GM19452 (cell line): Measurements from ENCODE around the gene MORN1.
"Not testable (repeated sequence)": the region's sequence is repeated elsewhere in the genome, so short reads cannot be mapped to it uniquely, and the experiment has no call there.

ENCODE experiments used
- ATAC-seq: cut with Tn5 transposase; IDR thresholded peaks from one replicate; pipeline ENCODE4 v1.9.1; 2021; ENCODE audit not compliant: unreplicated experiment

Gene MORN1

DNA sequence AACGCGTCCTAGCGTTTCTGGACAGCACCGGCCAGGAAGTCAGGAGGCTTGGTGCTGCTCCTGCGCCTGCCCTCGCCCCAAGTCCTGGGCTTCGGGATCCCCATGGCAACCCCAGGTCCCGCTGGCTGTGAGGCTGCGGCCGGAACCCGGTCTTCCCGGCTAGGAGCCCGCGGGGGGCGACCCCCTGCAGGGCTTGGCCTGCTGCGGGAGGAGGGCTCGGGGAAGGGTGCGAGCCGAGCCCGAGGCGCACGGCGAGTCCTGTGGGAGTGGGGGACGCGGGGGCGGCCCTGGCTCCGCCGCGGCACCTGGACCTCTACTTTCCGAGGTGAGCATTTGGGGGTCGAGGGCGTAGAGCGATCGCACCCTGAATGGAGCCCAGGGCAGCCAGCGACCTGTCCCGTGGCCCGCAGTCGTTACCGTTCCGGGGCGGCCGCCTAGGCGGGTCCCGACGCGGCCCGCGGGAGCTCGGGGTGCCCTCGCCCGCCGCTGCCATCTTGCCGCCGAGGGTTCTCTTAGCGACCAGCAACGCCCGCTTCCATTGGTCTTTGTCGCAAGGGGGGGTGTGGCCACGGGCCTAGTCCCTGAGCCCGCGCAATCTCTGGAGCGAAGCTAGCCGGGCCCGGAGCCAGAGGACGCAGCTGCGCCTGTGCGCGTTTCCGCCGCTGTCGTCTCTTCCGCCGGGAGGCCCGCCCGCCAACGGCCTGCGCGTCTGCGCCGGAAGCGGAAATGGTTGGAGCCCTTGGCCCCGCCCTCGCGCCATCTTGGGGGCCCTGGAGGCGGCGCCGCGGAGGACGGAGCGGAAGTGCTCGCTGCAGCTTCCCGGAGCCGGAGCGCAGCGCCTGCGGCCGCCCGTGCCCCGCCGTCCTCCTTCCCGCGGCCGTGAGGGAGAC is at the start of gene MORN1, which contains the start of gene RER1:
TSS of gene MORN1 (minus strand) at position 514 of the 890 bp plus-strand sequence. CDS start at position 493, 21 bp downstream.
TSS of gene RER1 (plus strand) at position 801 of the 890 bp plus-strand sequence. CDS start 3,950 bp downstream, outside the sequence.
- peak; percentile 83 for ATAC-seq

DNA sequence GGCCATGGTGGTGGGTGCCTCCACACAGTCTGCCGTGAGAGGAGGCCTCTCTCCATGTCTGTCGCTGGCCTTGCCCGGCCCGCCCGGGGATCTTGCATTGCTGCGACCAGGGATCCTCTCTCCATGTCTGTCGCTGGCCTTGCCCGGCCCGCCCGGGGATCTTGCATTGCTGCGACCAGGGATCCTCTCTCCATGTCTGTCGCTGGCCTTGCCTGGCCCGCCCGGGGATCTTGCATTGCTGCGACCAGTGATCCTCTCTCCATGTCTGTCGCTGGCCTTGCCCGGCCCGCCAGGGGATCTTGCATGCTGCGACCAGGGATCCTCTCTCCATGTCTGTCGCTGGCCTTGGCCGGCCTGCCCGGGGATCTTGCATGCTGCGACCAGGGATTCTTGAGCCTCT is 49.0 kb upstream of the MORN1 start:
- not testable (repeated sequence) for ATAC-seq

DNA sequence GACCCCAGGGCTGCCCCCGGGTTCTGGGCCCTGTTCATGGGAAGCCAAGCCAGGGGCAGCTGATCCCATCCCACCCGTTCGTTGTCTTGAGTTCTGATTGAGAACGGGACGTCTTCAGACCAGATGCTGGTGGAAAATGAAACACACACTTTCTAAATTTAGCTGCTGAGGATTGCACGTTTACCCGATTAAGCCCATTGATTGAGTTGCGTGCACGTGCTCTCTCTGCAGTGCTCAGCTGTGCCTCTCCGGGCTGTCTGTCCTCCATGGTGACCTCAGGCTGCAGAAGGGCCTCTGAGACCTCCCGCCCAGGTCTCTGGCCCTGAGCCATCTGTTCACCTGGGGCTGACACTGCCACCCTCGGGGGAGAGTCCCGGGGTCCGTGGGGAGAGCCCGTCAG is 48.0 kb upstream of the MORN1 start:
- ATAC-seq: no peak

DNA sequence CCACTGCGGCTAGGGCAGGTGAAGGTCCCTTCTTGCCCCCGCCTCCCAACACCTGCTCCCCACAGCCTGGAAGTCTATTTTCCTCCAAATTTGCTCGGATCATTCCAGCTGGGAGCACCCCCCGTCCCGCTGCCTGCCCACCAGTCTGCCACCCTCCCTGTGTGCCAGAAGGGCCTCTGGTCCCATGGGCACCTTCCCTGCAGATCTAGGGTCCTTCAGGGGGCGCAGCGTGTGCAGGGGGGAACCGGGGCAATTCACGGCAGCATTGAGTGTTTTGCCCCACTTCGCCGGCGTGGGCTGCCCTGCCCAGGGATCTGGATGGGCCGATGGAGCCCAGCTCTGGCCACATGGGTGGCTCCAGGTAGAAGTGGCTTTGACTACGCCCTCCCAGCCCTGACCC is 47.3 kb upstream of the MORN1 start:
- no peak for ATAC-seq

DNA sequence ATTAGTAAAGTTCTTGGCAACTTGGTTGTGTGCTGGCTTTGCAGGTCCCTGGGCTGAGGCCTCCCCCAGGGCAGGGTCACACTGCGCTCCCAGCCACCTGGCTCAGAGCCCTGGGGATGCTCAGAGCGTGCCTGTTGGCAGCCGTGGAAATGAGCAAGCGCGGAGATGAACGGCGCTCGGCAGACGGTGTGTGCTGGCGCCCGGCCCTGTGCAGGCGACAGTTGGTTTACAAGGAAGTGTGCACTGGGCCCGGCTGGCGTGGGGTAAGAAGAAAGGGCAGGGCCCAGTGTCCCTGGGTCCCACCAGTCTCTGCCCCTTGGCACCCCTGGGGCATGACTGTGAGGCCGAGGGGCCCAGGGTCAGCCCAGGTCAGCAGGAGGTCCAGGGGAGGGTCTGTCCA is 46.7 kb upstream of the MORN1 start:
- no peak for ATAC-seq

DNA sequence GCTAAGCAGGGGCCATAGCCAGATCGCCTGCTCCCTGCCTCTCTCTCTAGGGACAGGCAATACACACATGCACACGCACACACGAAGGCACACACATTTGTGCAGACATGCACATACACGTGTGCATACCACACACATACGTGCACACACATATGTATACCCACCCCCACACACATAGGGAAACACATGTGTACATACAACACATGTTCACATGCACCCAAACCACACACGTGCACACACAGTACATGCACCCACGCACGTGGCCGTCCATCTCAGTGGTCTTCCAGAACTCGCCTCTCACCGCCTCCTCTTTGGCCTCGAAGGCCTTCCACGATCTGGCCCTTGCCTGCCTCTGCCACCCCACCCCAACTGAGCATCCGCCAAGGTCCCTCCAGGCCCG is 46.3 kb upstream of the MORN1 start:
- ATAC-seq: no peak

DNA sequence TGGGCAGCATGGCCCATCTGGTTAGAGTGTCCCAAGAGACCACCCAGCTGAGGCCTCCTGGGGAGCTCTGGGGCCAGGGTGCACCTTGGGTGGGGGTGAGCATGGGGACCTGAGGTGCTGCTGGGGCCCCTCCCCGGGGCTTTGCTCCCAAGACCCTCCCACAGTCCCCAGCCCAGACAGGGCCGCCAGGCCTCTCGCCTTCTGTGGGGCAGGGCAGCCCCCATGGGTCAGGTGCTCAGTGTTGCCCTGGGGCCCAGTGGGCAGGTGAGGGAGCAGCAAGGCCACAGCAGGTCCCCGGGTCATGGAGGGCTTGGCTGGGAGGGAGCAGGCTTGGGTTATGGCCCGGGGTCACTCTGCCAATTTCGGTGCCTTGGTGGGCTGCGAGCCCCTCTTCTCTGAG is 45.5 kb upstream of the MORN1 start:
- no peak for ATAC-seq

DNA sequence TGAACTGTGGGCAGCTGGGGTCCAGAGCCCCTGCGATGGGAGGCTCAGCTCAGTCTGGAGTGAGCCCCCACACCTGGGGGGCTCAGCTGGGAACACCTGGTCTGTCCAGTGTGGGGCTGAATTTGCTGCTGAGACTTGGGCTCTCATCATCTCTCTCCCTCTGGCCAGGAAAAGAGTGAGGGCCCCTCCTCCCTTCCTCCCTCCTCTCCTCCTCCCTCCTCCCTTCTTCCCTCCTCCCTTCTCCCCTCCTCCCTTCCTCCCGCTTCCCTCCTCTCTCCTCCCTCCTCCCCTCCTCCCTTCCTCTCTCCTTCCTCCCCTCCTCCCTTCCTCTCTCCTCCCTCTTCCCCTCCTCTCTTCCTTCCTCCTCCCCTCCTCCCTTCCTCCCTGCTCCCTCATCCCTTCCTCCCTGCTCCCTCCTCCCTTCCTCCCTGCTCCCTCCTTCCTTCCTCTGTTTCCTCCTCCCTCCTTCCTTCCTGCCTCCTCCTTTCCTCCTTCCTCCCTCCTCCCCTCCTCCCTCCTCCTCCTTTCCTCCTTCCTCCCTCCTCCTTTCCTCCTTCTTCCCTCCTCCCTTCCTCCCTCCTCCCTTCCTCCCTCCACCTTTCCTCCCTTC is 44.5 kb upstream of the MORN1 start:
- no peak for ATAC-seq

DNA sequence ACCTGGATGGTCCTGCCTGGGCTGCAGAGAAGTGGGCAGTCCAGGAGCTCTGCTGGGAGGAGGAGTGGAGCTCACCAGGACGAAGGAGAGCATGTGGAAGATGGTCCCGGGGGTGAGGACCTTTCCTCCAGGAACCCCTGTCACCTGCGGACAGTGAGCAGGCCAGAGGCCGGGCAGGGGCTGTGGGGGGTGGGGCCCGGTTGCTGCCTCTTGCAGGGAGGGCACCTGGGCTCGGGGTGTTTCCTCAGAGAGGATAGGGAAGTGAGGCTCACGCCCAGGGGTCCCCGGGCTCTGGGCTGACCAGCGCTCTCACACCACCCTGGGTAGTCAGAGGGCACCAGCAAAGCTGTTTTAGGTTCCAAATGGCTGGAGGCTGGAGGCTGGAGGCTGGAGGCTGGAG is 43.7 kb upstream of the MORN1 start:
- ATAC-seq: no peak

DNA sequence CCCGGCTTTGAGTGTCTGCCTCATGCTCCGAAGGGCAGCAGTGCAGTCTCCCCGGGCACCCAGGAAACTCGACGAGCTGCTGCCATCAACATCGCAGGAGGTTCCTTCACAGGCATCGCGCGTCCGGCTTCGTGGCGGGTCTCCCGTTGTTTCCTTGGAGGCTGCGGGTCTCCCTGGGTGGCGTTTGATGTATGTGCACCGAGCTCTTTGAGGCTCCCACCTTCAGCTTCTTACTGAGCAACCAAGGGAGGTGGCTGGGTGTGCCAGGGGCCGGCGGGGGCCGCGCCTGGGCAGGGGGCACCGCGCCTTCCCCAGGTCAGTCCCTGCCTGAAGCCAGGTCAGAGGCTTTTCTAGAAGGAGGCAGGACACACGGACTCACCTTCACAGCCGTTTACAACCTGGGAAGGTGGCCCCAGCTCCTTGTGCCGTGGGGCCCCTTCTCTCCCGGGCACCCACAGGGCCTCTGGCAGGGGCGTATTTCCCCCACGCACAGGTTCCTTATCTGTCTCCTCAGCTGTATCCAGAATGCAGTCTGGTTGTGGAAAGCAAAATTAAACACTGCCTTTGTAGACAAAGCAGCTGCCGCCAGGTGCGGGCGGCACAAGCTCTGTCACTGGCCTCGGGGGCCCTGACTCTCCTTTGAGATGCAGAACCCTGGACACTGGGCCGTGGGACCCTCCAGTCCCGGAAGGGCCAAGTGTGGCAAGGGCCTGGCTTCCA is 42.7 kb upstream of the MORN1 start:
- ATAC-seq: no peak

DNA sequence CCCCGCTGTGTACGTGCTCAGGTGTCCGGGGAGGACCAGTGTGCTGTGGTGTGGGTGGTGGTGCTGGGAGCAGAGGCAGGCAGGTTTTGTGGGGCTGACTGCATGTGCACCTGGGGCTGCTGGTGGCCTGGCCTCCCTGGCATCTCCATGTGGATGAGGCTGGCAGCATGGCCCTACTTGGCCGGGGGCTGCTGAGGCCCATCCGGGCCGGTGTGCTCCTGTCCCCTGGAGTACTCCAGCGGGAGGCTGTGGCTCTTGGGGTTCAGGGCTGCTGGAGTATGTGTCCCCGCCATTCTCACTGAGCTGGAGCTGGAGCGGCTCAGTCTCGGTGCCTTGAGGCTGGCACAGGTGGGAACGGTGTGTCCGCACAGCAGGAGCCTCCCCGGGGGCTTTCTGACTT is 41.8 kb upstream of the MORN1 start:
- no peak for ATAC-seq

DNA sequence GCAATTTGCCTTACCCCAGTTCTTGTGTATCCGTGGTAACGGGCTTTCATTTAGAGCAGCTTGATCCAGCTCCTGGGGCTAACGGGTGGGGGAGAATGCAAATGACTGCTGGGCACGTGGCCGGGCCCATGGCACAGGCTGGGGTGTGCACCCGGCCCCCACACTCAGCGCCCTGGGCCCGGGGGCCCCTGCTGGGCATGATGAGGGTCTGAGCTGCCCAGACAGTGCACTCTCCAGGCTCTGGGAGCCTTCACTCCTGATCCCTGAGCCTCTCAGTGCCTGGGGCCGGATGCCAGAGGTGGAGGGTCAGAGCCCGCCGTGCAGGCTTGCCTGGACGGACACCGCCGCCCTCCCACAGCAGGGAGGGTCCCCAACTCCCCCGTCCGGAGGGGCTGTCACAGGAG is 41.1 kb upstream of the MORN1 start:
- ATAC-seq: no peak

DNA sequence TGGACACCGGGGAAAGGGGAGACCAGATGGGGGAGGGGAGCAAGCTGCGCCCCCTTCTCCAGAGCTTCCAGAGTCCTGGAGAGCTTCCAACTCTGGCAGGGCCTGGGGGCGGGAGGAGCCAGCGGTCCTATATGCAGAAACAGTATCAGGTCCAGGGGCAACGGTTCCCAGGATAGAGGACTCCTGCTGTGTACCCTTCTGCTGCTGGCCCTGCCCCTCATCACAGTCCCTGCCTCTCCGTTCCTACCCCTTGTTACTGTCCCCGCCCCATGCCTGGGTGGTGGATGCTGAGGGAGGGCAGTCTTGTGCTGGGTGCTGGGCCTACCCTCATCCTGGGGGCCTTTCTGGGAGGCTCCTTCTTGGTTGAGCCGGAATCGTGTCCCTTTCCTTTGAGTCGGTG is 40.2 kb upstream of the MORN1 start:
- no peak for ATAC-seq

DNA sequence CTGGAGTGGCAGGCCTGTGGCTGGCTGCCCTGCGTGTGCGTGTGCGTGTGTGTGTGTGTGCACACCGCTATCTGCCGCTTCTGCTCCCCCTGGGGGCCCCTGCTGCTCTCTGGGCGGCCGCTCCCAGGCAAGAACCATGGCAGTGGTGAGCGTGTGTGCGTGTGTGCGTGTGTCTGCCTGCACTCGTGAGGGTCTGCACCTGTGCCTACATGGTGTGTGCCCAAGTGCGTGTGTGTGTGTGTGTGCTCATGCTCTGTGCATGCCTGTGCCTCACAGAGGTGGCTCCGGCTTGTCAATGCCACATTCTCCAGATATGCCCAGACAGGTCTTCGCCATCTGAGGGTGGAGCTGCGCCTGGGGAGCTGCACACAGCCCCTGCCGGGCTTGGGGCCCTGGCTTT is 39.7 kb upstream of the MORN1 start:
- no peak for ATAC-seq

DNA sequence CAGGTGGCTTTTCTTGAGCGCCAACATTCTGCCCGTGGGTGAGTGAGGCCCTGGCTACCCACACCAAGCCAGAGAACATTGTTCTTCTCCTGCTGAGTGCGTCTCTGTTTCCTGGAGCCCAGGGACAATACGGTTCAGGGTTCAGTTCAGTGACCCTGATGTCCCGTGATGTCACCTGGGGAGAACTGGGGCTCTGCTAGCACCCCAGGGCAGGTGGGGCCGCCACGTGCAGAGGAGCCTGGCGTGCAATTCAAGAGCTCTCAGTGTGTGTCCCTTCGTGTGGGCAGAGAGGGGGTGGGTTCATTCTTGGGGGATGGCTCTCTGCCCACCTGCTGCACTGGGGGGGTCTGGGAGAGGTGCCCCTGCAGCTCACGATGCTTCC is 39.2 kb upstream of the MORN1 start:
- ATAC-seq: no peak

DNA sequence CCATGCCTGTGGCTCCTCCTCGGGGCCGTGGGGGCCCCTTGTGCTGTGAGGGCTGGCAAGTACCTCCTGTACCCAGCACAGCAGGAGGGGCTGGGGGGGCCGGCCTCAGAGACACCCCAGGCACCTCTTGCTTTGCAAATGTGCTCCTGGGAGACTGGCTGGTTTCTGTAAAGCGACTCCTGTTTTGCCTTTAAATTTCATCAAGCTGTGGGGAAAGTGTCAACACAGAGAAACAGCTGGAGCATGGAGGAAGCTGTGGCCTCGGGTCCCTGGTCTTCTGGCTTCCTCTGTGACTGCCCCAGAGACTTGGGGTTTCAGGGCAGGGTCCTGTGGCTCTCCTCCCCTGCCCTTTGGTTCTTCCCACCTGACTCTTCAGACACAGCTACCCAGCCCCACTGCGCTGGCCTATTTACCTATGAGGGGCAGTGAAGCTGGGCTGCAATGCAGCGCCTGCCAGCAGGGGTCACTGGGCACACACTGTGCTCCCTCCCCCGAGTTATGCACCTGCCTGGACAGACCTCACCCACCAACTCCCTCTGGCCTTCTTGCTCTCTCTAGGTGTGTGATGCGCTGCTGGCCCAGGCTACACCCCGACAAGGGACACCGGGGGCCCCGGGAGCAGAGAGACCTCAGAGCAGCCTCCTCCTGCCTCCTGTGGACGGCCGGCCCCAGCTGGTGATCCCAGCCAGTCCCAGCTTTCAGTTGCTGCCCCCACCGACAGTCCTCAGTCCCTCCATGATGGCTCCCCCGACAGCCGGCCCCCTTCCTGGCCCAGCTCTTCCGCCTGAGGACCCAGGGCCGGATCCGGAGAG is 38.6 kb upstream of the MORN1 start:
- no peak for ATAC-seq

DNA sequence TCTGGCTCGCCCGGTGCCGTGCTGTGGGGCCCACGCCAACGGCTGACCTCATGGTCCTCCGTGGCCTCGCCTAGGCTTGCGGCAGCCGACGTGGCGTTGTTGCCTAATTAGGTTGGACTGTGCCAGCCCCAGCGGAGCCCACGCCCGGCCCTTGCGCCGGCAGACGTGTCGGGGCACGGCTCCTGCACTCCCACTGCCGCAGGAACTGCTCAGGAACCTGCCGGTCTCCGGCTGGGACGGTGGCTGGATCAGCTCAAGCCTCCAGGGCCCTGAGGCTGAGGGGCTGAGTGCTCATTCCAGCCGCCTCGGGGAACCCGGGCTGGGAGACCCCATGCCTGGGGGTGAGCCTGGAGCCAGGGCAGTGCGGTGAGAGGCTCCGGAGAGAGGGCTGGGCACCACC is 37.1 kb upstream of the MORN1 start:
- no peak for ATAC-seq

DNA sequence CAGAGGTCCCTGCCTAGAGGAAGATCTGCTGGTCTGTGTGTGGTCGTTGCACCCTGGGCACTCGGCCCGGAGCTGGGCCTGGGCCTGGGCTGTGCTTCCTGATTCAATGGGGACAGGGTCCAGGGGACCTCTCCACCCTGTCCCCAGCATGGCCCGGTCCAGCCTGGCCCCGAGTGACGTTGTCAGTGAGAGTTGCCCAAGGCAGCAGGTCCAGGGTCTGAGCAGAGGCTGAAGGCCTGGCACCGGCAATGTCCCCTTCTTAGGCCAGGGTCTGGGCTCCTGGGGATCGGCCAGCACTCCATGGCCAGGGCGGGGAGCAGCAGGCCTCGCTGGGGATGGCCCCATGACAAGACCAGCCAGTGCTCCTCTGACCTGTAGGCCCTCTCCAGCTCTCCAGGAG is 36.6 kb upstream of the MORN1 start:
- ATAC-seq: no peak

DNA sequence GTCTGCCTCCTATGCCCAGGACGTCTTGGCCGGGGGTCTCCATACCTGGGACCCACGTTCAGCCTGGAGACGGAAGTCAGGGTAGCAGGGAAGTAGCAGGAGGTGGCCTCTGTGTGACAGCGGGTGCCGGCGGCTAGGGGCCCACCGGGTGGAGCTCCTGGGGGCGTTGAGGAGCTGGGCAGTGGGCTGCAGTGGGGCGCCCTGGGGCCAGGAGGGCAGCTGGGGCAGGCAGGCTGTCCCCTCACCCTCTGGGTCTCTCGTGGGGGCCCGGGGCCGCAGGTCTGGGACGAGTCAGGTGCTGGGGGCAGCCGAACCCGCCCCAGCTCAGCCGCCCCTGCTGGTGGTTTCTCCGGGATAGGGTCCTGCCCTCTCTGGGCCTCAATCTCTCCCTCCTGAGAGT is 35.7 kb upstream of the MORN1 start:
- no peak for ATAC-seq

DNA sequence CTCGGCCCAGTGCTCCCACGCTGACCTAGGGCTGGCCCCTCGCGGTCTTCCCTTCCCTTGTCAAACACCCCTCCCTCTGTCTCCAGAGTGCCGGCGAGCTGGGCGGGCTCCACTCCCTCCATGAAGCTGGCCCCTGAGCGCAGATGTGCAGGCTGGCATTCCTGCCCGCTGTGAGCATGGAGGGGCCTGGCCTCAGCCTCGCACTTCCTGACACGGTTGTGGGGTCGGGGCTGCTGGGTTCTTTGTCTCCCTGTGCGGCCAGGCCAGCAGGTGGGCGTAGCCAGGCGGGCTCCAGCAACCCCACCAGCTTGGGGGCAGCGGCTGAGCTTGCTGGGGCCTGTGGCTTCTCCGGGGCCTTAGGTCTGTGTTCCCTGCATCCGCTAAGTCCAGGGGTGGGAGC is 35.2 kb upstream of the MORN1 start:
- no peak for ATAC-seq

DNA sequence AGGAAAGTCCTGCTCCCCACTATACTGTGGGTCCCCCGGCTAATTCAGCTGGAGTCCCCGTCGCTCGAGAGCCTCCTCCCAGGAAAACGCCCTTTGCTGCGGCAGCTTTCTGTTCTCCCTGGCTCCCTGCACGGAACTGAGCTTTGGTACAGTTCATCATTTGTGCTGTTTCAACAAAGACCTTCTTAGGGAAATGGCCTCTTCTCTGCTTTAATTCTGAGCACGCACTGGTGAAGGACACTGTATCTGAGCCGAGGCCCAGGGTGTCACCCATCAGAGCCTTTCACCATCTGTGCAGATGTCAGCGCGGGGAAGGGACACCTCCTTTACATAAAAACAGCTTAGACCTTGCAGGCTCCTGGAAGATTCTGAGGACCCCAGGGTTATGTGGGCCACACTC is 34.5 kb upstream of the MORN1 start:
- no peak for ATAC-seq
